Omental fat pad (tissue), 4 donors: ENCODE data around the gene ADGRG6. TPM values are rescaled to one million over a fixed set of nuclear protein-coding genes. Genes with fewer than 3 reads are reported as not detected.
A peak's percentile ranks its signal among the peaks of the same experiment; 100 is the strongest.

Source experiments
- ATAC-seq: fragments of 150-250 bp; one replicate; pipeline ENCODE4 v1.9.1; 2016; ENCODE audit warnings: mild to moderate bottlenecking, moderate library complexity; ENCODE audit not compliant: low FRiP score
- DNase-seq: peaks from one replicate; pipeline ENCODE4 v3.0.0-alpha.2; 2019; ENCODE audit warnings: low spot score
- CTCF ChIP-seq, 3 donors: fragments of 450-650 bp; IDR thresholded peaks; one replicate each; pipeline ENCODE4 v1.5.1; 2016 to 2017; ENCODE audit warnings: antibody characterized with exemption in 3 of 3, mild to moderate bottlenecking in 3 of 3, moderate library complexity in 2 of 3
- total RNA-seq, 4 donors: library from RNA; depleted of rRNA; stranded (reverse); fragments of >200 nt; gene quantifications; one replicate each; pipeline ENCODE4 v1.1.0, GENCODE V29; 2016

ADGRG6 gene
- total RNA-seq, 4 donors from 2014 or later = 28.5 to 68.6 (median 42.7) TPM

- TF ChIP-seq CTCF (IDR thresholded peaks at IDR 0.05) = no peak
- ATAC-seq (no peak), DNase-seq (no peak)
These were observed 157.0 kb downstream of the ADGRG6 start for GRCh38 chr6:142458836-142459235.

- TF ChIP-seq CTCF (IDR thresholded peaks at IDR 0.05) = no peak
- DNase-seq (no peak), ATAC-seq (no peak)
These were observed 157.5 kb downstream of the ADGRG6 start for GRCh38 chr6:142459271-142459670.

GRCh38 chr6:142462260-142462659 lies 160.5 kb downstream of the ADGRG6 start:
- ATAC-seq = no peak
- no peak for DNase-seq
- no peak for TF ChIP-seq CTCF (IDR thresholded peaks at IDR 0.05)

- no peak for ATAC-seq
- DNase-seq = no peak
- TF ChIP-seq CTCF (IDR thresholded peaks at IDR 0.05) = no peak
These were observed 162.2 kb downstream of the ADGRG6 start for GRCh38 chr6:142463988-142464387.

- TF ChIP-seq CTCF (IDR thresholded peaks at IDR 0.05) = no peak
- ATAC-seq = no peak
- DNase-seq = no peak
These were observed 167.4 kb downstream of the ADGRG6 start for GRCh38 chr6:142469220-142469619.

- ATAC-seq = no peak
- no peak for DNase-seq
- no peak for TF ChIP-seq CTCF (IDR thresholded peaks at IDR 0.05)
These were observed 168.6 kb downstream of the ADGRG6 start for GRCh38 chr6:142470421-142470820.

- TF ChIP-seq CTCF (IDR thresholded peaks at IDR 0.05) = peak in 1 of 3 donors; percentile 52
- no peak for ATAC-seq
- no peak for DNase-seq
These were observed 172.9 kb downstream of the ADGRG6 start for GRCh38 chr6:142474531-142475289.
